GM12892 (cell line): ENCODE measurements around the gene SGSM1.

ENCODE experiments used
- POLR2A ChIP-seq: IDR thresholded peaks from 2 replicates; pipeline ENCODE4 v1.6.1; 2011; ENCODE audit warnings: low read depth, low read length, control low read depth
- POLR2AphosphoS5 ChIP-seq: IDR thresholded peaks from 2 replicates; pipeline ENCODE4 v1.6.1; 2011; ENCODE audit warnings: low read depth, low read length, control low read depth
- TAF1 ChIP-seq: IDR thresholded peaks from 2 replicates; pipeline ENCODE4 v1.6.1; 2011; ENCODE audit warnings: low read depth, mild to moderate bottlenecking, control low read depth, low read length, borderline replicate concordance

DNA sequence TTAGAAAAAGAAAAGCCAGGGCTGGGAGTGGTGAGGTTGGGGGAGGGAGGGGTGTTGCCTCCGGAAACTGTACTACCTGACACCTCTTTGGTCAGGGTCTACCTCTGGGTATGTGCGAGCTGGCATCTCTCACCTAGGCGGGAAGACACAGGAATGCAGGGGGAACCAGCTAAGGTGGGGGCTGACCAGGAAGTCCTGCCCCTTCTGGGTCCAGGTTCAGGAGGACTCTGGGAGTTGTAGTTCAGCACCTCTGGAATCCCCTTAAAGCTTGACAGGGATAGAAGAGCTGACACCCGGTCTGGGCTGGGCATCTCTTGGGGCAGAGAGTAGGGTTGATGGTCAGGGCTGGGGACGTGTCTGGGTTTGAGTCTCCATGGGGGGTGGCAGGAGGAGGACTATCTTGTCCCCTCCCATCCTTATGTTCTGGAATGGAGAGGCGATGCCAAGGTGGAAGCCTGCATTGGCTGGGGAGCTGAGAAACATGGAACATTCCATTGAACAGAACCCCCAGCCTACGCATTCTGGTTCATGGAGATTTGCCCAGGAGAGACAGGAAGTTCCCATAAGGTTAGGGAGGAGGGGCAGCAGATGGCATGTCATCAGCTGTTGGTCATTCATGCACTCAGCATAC, 144.4 kb downstream of the SGSM1 start:
- TF ChIP-seq POLR2A, result no peak
- no peak for TF ChIP-seq POLR2AphosphoS5
- TF ChIP-seq TAF1, result no peak
